H9 (cell line): Measurements from ENCODE around the gene C1QTNF1. TPM values are rescaled to one million over a fixed set of nuclear protein-coding genes. Genes with fewer than 3 reads are reported as not detected.

Experiments used
- DNase-seq: peaks from one replicate; pipeline ENCODE4 v3.0.0-alpha.2; 2017
- H2AFZ ChIP-seq: one replicate; pipeline ENCODE4 v1.6.1; 2013; ENCODE audit warnings: mild to moderate bottlenecking, low read length, control low read depth, moderate library complexity
- H2AK5ac ChIP-seq: 2 replicates; pipeline ENCODE4 v1.6.1; 2013; ENCODE audit warnings: low read length, control low read depth, mixed read lengths; ENCODE audit not compliant: insufficient read length
- H2BK120ac ChIP-seq: one replicate; pipeline ENCODE4 v1.6.1; 2013; ENCODE audit warnings: low read depth, mild to moderate bottlenecking, low read length, control low read depth, inconsistent platforms; ENCODE audit not compliant: poor library complexity, severe bottlenecking
- H2BK12ac ChIP-seq: 2 replicates; pipeline ENCODE4 v1.6.1; 2013; ENCODE audit warnings: low read length, control low read depth, mixed read lengths, low read depth; ENCODE audit not compliant: insufficient read length
- H2BK15ac ChIP-seq: 2 replicates; pipeline ENCODE4 v1.6.1; 2013; ENCODE audit warnings: low read depth, low read length, control low read depth
- H2BK20ac ChIP-seq: one replicate; pipeline ENCODE4 v1.6.1; 2013; ENCODE audit warnings: low read depth, mild to moderate bottlenecking, low read length, control low read depth, inconsistent platforms; ENCODE audit not compliant: poor library complexity, severe bottlenecking
- H2BK5ac ChIP-seq: 2 replicates; pipeline ENCODE4 v1.6.1; 2013; ENCODE audit warnings: low read length, control low read depth, mixed read lengths; ENCODE audit not compliant: insufficient read length
- H3K14ac ChIP-seq: 2 replicates; pipeline ENCODE4 v1.6.1; 2013; ENCODE audit warnings: low read length, control low read depth; ENCODE audit not compliant: insufficient read depth
- H3K18ac ChIP-seq: 2 replicates; pipeline ENCODE4 v1.6.1; 2013; ENCODE audit warnings: low read depth, mild to moderate bottlenecking, mixed read lengths, low read length, control low read depth; ENCODE audit not compliant: insufficient read length
- H3K23ac ChIP-seq: 2 replicates; pipeline ENCODE4 v1.6.1; 2013; ENCODE audit warnings: low read length, control low read depth, mixed read lengths, low read depth; ENCODE audit not compliant: insufficient read length
- H3K23me2 ChIP-seq: 2 replicates; pipeline ENCODE4 v1.6.1; 2013; ENCODE audit warnings: low read depth, mild to moderate bottlenecking, mixed read lengths, low read length, control low read depth; ENCODE audit not compliant: insufficient read length, poor library complexity, severe bottlenecking
- H3K27ac ChIP-seq: 2 replicates; pipeline ENCODE4 v1.5.1; 2013; ENCODE audit warnings: low read length, control low read depth, mixed read lengths, low read depth; ENCODE audit not compliant: insufficient read length
- H3K27me3 ChIP-seq: 2 replicates; pipeline ENCODE4 v1.6.1; 2013; ENCODE audit warnings: low read length, control low read depth, inconsistent platforms; ENCODE audit not compliant: insufficient read depth
- H3K4ac ChIP-seq: 2 replicates; pipeline ENCODE4 v1.6.1; 2013; ENCODE audit warnings: low read depth, mild to moderate bottlenecking, control low read depth, inconsistent platforms, low read length, moderate library complexity
- H3K4me1 ChIP-seq: 2 replicates; pipeline ENCODE4 v1.6.1; 2013; ENCODE audit warnings: low read length, control low read depth, inconsistent platforms; ENCODE audit not compliant: insufficient read depth
- H3K4me2 ChIP-seq: 2 replicates; pipeline ENCODE4 v1.6.1; 2013; ENCODE audit warnings: low read length, control low read depth, mixed read lengths; ENCODE audit not compliant: insufficient read length, insufficient read depth
- H3K56ac ChIP-seq: 2 replicates; pipeline ENCODE4 v1.6.1; 2013; ENCODE audit warnings: low read depth, mild to moderate bottlenecking, mixed read lengths, low read length, control low read depth; ENCODE audit not compliant: insufficient read length
- H3K79me1 ChIP-seq: 2 replicates; pipeline ENCODE4 v1.6.1; 2013; ENCODE audit warnings: low read depth, mild to moderate bottlenecking, moderate library complexity, low read length, control low read depth, inconsistent platforms; ENCODE audit not compliant: insufficient read depth, poor library complexity, severe bottlenecking
- H3K79me2 ChIP-seq: 2 replicates; pipeline ENCODE4 v1.6.1; 2013; ENCODE audit warnings: low read length, control low read depth, inconsistent platforms; ENCODE audit not compliant: insufficient read depth
- H3K9ac ChIP-seq: 2 replicates; pipeline ENCODE4 v1.6.1; 2013; ENCODE audit warnings: low read length, control low read depth, mixed read lengths; ENCODE audit not compliant: insufficient read length; ENCODE audit errors: extremely low read depth
- H3K9me3 ChIP-seq: one replicate; pipeline ENCODE4 v1.6.1; 2013; ENCODE audit warnings: low read depth, low read length, inconsistent platforms; ENCODE audit not compliant: control insufficient read depth
- H3T11ph ChIP-seq: one replicate; pipeline ENCODE4 v1.6.1; 2013; ENCODE audit warnings: mild to moderate bottlenecking, low read length, control low read depth, inconsistent platforms
- H4K20me1 ChIP-seq: one replicate; pipeline ENCODE4 v1.6.1; 2013; ENCODE audit not compliant: control insufficient read depth, insufficient read length, insufficient read depth
- H4K5ac ChIP-seq: 2 replicates; pipeline ENCODE4 v1.6.1; 2013; ENCODE audit warnings: low read depth, mild to moderate bottlenecking, mixed read lengths, low read length, control low read depth; ENCODE audit not compliant: insufficient read length
- H4K8ac ChIP-seq: replicated peaks from 2 replicates; pipeline ENCODE4 v1.6.1; 2013; ENCODE audit warnings: low read length, control low read depth, mixed read lengths, low read depth; ENCODE audit not compliant: insufficient read length
- H4K91ac ChIP-seq: 2 replicates; pipeline ENCODE4 v1.6.1; 2013; ENCODE audit warnings: low read depth, mild to moderate bottlenecking, moderate library complexity, mixed read lengths, low read length, control low read depth; ENCODE audit not compliant: insufficient read length
- H3K27ac Mint-ChIP-seq, 3 experiments: 2 replicates in 2 of 3; 3 replicates in 1 of 3; pipeline ENCODE4 v1.8.0; 2020 to 2021; ENCODE audit warnings: mixed read lengths in 3 of 3, mild to moderate bottlenecking in 1 of 3, moderate library complexity in 1 of 3
- H3K27me3 Mint-ChIP-seq: 2 replicates; pipeline ENCODE4 v1.8.0; 2021; ENCODE audit warnings: low read depth, mild to moderate bottlenecking, moderate library complexity, mixed read lengths
- H3K36me3 Mint-ChIP-seq, 3 experiments: 2 replicates in 2 of 3; 3 replicates in 1 of 3; pipeline ENCODE4 v1.8.0; 2020 to 2021; ENCODE audit warnings: low read depth in 3 of 3, mixed read lengths in 3 of 3; ENCODE audit not compliant: insufficient read depth in 1 of 3
- H3K4me1 Mint-ChIP-seq, 2 experiments: 2 replicates each; pipeline ENCODE4 v1.8.0; 2020; ENCODE audit warnings: mixed read lengths in 2 of 2
- H3K4me3 Mint-ChIP-seq, 2 experiments: 2 replicates in 1 of 2; 3 replicates in 1 of 2; pipeline ENCODE4 v1.8.0; 2020 to 2021; ENCODE audit warnings: mild to moderate bottlenecking in 2 of 2, mixed read lengths in 2 of 2, moderate library complexity in 1 of 2
- H3K9me3 Mint-ChIP-seq, 2 experiments: 2 replicates in 1 of 2; 3 replicates in 1 of 2; pipeline ENCODE4 v1.8.0; 2020; ENCODE audit warnings: mild to moderate bottlenecking in 2 of 2, mixed read lengths in 2 of 2, moderate library complexity in 1 of 2
- CTCF ChIP-seq: fragments of 200-600 bp; sonication (generic); conservative IDR thresholded peaks from 3 replicates; pipeline ENCODE4 v1.8.0; 2021; ENCODE audit warnings: antibody characterized with exemption, mild to moderate bottlenecking
- WGBS: extraction: QIAGEN DNeasy Blood & Tissue Kit; methylation state at CpG from one replicate; pipeline ENCODE4 v1.1.7; 2013; ENCODE audit warnings: missing lambda C conversion rate, low lambda C conversion rate, mixed read lengths; ENCODE audit not compliant: insufficient read length; ENCODE audit errors: extremely low coverage; 5-methylcytosine and 5-hydroxymethylcytosine counted together
- total RNA-seq: library from RNA; stranded (reverse); gene quantifications from 2 replicates; pipeline ENCODE4 v1.2.1, GENCODE V29; 2021

C1QTNF1 gene
- total RNA-seq, 1 experiment from 2014 or later = 0.96 TPM

DNA sequence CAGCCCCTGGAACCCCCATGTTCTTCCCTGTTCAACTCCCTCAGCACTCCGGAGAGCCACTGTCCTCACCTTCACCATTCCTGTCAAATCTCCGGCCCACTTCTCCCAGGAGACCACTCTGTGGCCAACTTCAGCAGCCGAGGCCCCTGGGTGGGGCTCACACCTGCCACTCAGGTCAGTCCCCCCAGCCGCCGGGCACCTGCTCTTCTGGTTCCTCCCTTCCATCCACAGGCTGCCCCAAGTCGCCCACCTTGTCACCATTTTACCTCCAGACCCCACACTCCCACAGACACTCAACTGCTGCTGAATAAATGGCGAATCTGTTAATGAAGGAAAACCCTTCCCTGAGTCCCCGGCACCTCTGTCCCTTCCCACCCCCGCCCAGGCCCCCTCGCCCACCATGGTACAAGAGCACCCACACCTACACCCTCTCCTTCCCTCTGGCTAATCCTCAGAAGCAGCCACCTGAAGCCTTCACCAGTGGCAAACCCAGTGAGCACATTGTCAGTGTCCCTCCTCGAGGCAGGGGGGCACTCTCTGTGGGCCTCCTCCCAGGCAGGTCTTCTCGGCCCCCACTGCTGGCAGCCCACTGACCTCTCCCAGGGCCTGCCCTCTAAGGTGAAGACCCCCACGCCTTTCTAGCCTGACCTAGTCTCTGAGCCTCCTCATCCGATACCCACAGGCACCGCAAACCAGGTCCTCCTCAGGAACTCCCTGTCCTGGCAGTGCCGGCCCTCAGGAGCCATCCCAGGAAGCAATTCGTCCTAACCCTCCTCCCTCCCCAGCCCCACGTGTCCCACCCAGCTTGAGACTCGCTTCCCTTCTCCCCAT lies 22.6 kb upstream of the C1QTNF1 start:
- no peak overlapping the region for H4K91ac ChIP-seq
- H2AK5ac ChIP-seq = no peak overlapping the region
- no peak overlapping the region for H4K5ac ChIP-seq
- no peak overlapping the region for H3K4me2 ChIP-seq
- H3K79me2 ChIP-seq = 0 out of 2 replicates have a peak, but pooled peaks cover 2% of the 10 kb centered on the region
- H4K8ac ChIP-seq = no peak overlapping the region
- Mint-ChIP-seq H3K27ac (no peak overlapping the region; a peak in 1 of 7 replicates), H3K36me3 (peaks cover 5 to 40% (median 15%) of the 10 kb centered on the region in 3 experiments; a peak in 6 of 7 replicates), H3K9me3 (no peaks in the 10 kb centered on the region; a peak in 1 of 5 replicates), H3K4me1 (no peaks in the 10 kb centered on the region), H3K4me3 (no peak overlapping the region; a peak in 1 of 5 replicates), H3K27me3 (peaks cover 80% of the 10 kb centered on the region)
- no CpG with 5 or more reads among the region's 19 CpGs for WGBS
- H3K27me3 ChIP-seq = peaks cover 20% of the 10 kb centered on the region
- no peak overlapping the region for H3K56ac ChIP-seq
- H2BK15ac ChIP-seq = no peak overlapping the region
- no peak overlapping the region for H3T11ph ChIP-seq
- no peak overlapping the region for H3K9ac ChIP-seq
- no peaks in the 10 kb centered on the region for H3K23me2 ChIP-seq
- H3K4ac ChIP-seq = no peak overlapping the region
- no peak for TF ChIP-seq CTCF
- no peak overlapping the region for H3K27ac ChIP-seq
- no peak overlapping the region for H3K18ac ChIP-seq
- no peaks in the 10 kb centered on the region for H3K79me1 ChIP-seq
- DNase-seq = no peak
- H2BK12ac ChIP-seq = no peak overlapping the region
- no peaks in the 10 kb centered on the region for H3K4me1 ChIP-seq
- no peaks in the 10 kb centered on the region for H4K20me1 ChIP-seq
- no peak overlapping the region for H2BK5ac ChIP-seq
- no peak overlapping the region for H2AFZ ChIP-seq
- H3K23ac ChIP-seq = no peak overlapping the region
- no peak overlapping the region for H2BK120ac ChIP-seq
- no peak overlapping the region for H3K14ac ChIP-seq
- H3K9me3 ChIP-seq = no peaks in the 10 kb centered on the region
- no peak overlapping the region for H2BK20ac ChIP-seq
